Keratinocyte (primary cell): Measurements from ENCODE around the gene HINFP. TPM values are rescaled to one million over a fixed set of nuclear protein-coding genes. Genes with fewer than 3 reads are reported as not detected.

Experiments used
- DNase-seq: peaks from one replicate; pipeline ENCODE4 v3.0.0-alpha.2; 2011; ENCODE audit warnings: low read depth, missing footprints, low spot score
- FAIRE-seq: peaks from 2 replicates; lab custom pipeline; 2011; peaks lifted over from hg19 to GRCh38; lab: Jason Lieb, UNC
- H2AFZ ChIP-seq: 2 replicates; pipeline ENCODE4 v1.6.0; 2012; ENCODE audit warnings: low read length, control low read depth, inconsistent platforms; ENCODE audit not compliant: control insufficient read depth
- H3K27ac ChIP-seq: 2 replicates; pipeline ENCODE4 v1.5.1; 2011; ENCODE audit warnings: low read length; ENCODE audit not compliant: control insufficient read depth, insufficient read depth
- H3K27me3 ChIP-seq: 3 replicates; pipeline ENCODE4 v1.6.0; 2011; ENCODE audit warnings: low read length; ENCODE audit not compliant: control insufficient read depth, insufficient read depth; ENCODE audit errors: extremely low read depth
- H3K36me3 ChIP-seq, 2 experiments: 2 replicates in 1 of 2; 3 replicates in 1 of 2; pipeline ENCODE4 v1.5.1; 2011; ENCODE audit warnings: low read length in 2 of 2, mild to moderate bottlenecking in 1 of 2; ENCODE audit not compliant: control insufficient read depth in 2 of 2, insufficient read depth in 2 of 2; ENCODE audit errors: extremely low read depth in 1 of 2
- H3K4me1 ChIP-seq: 3 replicates; pipeline ENCODE4 v1.5.1; 2011; ENCODE audit warnings: low read length; ENCODE audit not compliant: control insufficient read depth, insufficient read depth; ENCODE audit errors: extremely low read depth
- H3K4me2 ChIP-seq: 3 replicates; pipeline ENCODE4 v1.6.0; 2011; ENCODE audit warnings: low read depth, low read length; ENCODE audit not compliant: control insufficient read depth, insufficient read depth; ENCODE audit errors: extremely low read depth
- H3K4me3 ChIP-seq, 3 experiments: fragments of 200-600 bp in 1 of 3; sonication (generic) in 1 of 3; 2 replicates in 2 of 3; 3 replicates in 1 of 3; pipeline ENCODE4 v1.5.1; 2011 to 2016; ENCODE audit warnings: low read length in 3 of 3, mild to moderate bottlenecking in 3 of 3, control low read depth in 2 of 3, inconsistent platforms in 1 of 3, low read depth in 1 of 3, mixed read lengths in 1 of 3, mixed run types in 1 of 3, moderate library complexity in 1 of 3; ENCODE audit not compliant: control insufficient read depth in 2 of 3, insufficient read depth in 2 of 3; ENCODE audit errors: extremely low read depth in 1 of 3
- H3K79me2 ChIP-seq: 2 replicates; pipeline ENCODE4 v1.6.0; 2012; ENCODE audit warnings: low read length; ENCODE audit not compliant: control insufficient read depth, insufficient read depth
- H3K9ac ChIP-seq: 3 replicates; pipeline ENCODE4 v1.6.0; 2011; ENCODE audit warnings: low read length; ENCODE audit not compliant: control insufficient read depth, insufficient read depth; ENCODE audit errors: extremely low read depth
- H3K9me1 ChIP-seq: 3 replicates; pipeline ENCODE4 v1.6.0; 2011; ENCODE audit warnings: low read length; ENCODE audit not compliant: control insufficient read depth, insufficient read depth; ENCODE audit errors: extremely low read depth
- H3K9me3 ChIP-seq: 2 replicates; pipeline ENCODE4 v1.5.1; 2012; ENCODE audit warnings: low read depth, low read length; ENCODE audit not compliant: control insufficient read depth
- H4K20me1 ChIP-seq: 3 replicates; pipeline ENCODE4 v1.6.0; 2011; ENCODE audit warnings: low read length; ENCODE audit not compliant: control insufficient read depth, insufficient read depth; ENCODE audit errors: extremely low read depth
- EZH2 ChIP-seq: IDR thresholded peaks from one replicate; pipeline ENCODE4 v1.6.1; 2012; ENCODE audit warnings: inconsistent platforms, mild to moderate bottlenecking, low read length, moderate library complexity
- dilution Hi-C: fragments of 300-500 bp; cut with MboI; formaldehyde crosslinking; loops from one replicate; pipeline ENCODE4 v1.7.0; 2020; ENCODE audit warnings: low sequenced_read_pairs; ENCODE audit not compliant: extremely low pct_ligation_motif_present
- polyA plus RNA-seq, 5 experiments: library from polyadenylated mRNA; depleted of rRNA in 3 of 5; stranded (reverse) in 3 of 5; stranded (forward) in 1 of 5; unstranded in 1 of 5; fragments of >200 nt; gene quantifications; 1 replicate in 1 of 5; 2 replicates in 3 of 5; 3 replicates in 1 of 5; pipeline versions ENCODE4 v1.2.1 to v1.2.3, GENCODE V29; 2011 to 2012; ENCODE audit warnings: missing spikeins in 2 of 5, low read depth in 1 of 5, low replicate concordance in 1 of 5
- TF ChIP-seq, protein P1 (sequence below), 3 experiments: IDR thresholded peaks in 1 of 3; conservative IDR thresholded peaks in 1 of 3; optimal IDR thresholded peaks in 1 of 3; 2 replicates in 2 of 3; 3 replicates in 1 of 3; pipeline versions ENCODE3 to v1.5.1; 2011; ENCODE audit warnings: low read length in 3 of 3, mild to moderate bottlenecking in 3 of 3, moderate library complexity in 2 of 3, control low read depth in 1 of 3, inconsistent platforms in 1 of 3; ENCODE audit not compliant: insufficient read depth in 2 of 3; ENCODE audit errors: extremely low read depth in 1 of 3

The HINFP gene
- polyA plus RNA-seq, 1 donor (not counting 4 experiments of a cell fraction or from before 2014, with no cell fraction given): 15.6 TPM

- Histone ChIP-seq H3K36me3 (peaks cover 7 to 15% of the 10 kb centered on the region in 2 experiments), H3K9ac (no peak overlapping the region), H3K4me3 (no peak overlapping the region), H2AFZ (no peak overlapping the region), H3K27me3 (no peaks in the 10 kb centered on the region), H3K9me3 (no peaks in the 10 kb centered on the region), H3K79me2 (peaks cover 10% of the 10 kb centered on the region), H3K4me2 (no peak overlapping the region), H3K27ac (no peak overlapping the region), H3K4me1 (peaks cover 23% of the 10 kb centered on the region), H4K20me1 (no peaks in the 10 kb centered on the region), H3K9me1 (peaks cover 8% of the 10 kb centered on the region)
- no peak for FAIRE-seq
- DNase-seq: no peak
- TF ChIP-seq EZH2: no peak
- TF ChIP-seq, protein P1, sequence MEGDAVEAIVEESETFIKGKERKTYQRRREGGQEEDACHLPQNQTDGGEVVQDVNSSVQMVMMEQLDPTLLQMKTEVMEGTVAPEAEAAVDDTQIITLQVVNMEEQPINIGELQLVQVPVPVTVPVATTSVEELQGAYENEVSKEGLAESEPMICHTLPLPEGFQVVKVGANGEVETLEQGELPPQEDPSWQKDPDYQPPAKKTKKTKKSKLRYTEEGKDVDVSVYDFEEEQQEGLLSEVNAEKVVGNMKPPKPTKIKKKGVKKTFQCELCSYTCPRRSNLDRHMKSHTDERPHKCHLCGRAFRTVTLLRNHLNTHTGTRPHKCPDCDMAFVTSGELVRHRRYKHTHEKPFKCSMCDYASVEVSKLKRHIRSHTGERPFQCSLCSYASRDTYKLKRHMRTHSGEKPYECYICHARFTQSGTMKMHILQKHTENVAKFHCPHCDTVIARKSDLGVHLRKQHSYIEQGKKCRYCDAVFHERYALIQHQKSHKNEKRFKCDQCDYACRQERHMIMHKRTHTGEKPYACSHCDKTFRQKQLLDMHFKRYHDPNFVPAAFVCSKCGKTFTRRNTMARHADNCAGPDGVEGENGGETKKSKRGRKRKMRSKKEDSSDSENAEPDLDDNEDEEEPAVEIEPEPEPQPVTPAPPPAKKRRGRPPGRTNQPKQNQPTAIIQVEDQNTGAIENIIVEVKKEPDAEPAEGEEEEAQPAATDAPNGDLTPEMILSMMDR (optimal IDR thresholded peaks at IDR 0.05 in 1 of 3, IDR thresholded peaks at IDR 0.05 in 1 of 3, conservative IDR thresholded peaks at IDR 0.05 in 1 of 3; ENCODE audit: extremely low read depth in 1 of 3, insufficient read depth in 2 of 3, low read length in 3 of 3): no peak
- dilution Hi-C loops: no loop called here
These were observed 10.9 kb upstream of the HINFP start for GRCh38 chr11:119110439-119110838.

DNA sequence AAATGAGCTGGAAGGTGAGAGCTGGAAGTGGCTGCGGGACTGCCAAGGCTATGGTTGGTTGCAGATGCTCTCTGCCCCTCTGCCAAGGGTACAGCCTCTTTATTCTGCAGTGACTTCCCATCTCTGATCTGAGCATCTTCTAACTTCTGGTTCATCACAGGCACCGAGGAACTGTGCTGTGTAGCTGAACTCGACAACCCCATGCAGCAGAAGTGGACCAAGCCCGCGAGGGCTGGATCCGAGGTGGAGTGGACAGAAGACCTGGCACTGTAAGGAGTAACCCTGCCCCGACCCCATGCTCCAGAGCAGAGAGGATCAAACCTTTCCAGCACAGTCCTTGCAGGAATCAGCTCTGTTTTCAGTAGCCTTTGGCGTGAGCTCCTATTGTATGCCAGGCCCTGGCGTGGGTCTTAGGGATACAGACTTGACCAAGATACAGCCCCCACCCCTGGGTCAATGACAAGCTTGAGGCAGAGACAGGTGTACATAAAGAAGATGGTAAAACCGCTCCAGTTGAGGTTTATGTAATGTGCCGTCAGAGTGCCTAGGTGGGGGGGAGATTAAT is 9.9 kb upstream of the HINFP start:
- H3K9ac ChIP-seq: no peak overlapping the region
- peaks cover 7 to 17% of the 10 kb centered on the region in 2 experiments for H3K36me3 ChIP-seq
- no peak for TF ChIP-seq EZH2
- TF ChIP-seq, protein P1 (optimal IDR thresholded peaks at IDR 0.05 in 1 of 3, IDR thresholded peaks at IDR 0.05 in 1 of 3, conservative IDR thresholded peaks at IDR 0.05 in 1 of 3; ENCODE audit: extremely low read depth in 1 of 3, insufficient read depth in 2 of 3, low read length in 3 of 3): no peak
- DNase-seq (no peak), FAIRE-seq (no peak)
- no peaks in the 10 kb centered on the region for H3K27me3 ChIP-seq
- H3K79me2 ChIP-seq: peaks cover 10% of the 10 kb centered on the region
- H3K4me2 ChIP-seq: no peak overlapping the region
- no peaks in the 10 kb centered on the region for H4K20me1 ChIP-seq
- peaks cover 8% of the 10 kb centered on the region for H3K9me1 ChIP-seq
- no peak overlapping the region for H2AFZ ChIP-seq
- H3K4me3 ChIP-seq: no peak overlapping the region
- no peak overlapping the region for H3K27ac ChIP-seq
- H3K4me1 ChIP-seq: peaks cover 22% of the 10 kb centered on the region
- no peaks in the 10 kb centered on the region for H3K9me3 ChIP-seq
- dilution Hi-C loops: no loop called here
